ENCODE data around the gene FRMPD1.

GRCh38 chr9:37645903-37646506 is 4.7 kb upstream of the FRMPD1 start:
- TF ChIP-seq CTCF (IDR thresholded peaks at IDR 0.05) = no peak
- no peak for TF ChIP-seq POLR2A (IDR thresholded peaks at IDR 0.05)
